Adrenal gland (tissue), 5 donors: Measurements from ENCODE around the gene SAT2.

Experiments used
- POLR2A ChIP-seq, 2 donors: fragments of 450-650 bp; IDR thresholded peaks; one replicate each; pipeline ENCODE4 v1.6.1; 2017; ENCODE audit warnings: antibody characterized with exemption in 2 of 2, mild to moderate bottlenecking in 2 of 2, moderate library complexity in 1 of 2
- TF ChIP-seq, protein P1 (sequence below), 6 experiments: fragments of 450-650 bp in 4 of 6; fragments of 200-600 bp in 2 of 6; sonication (generic) in 1 of 6; IDR thresholded peaks; 1 replicate in 5 of 6; 2 replicates in 1 of 6; pipeline versions ENCODE4 v1.5.1 to v1.8.0; 2016 to 2021; ENCODE audit warnings: antibody characterized with exemption in 6 of 6, mild to moderate bottlenecking in 2 of 6, moderate library complexity in 1 of 6
- donor health status: DM: no; HTN: no; CAD: no.

DNA sequence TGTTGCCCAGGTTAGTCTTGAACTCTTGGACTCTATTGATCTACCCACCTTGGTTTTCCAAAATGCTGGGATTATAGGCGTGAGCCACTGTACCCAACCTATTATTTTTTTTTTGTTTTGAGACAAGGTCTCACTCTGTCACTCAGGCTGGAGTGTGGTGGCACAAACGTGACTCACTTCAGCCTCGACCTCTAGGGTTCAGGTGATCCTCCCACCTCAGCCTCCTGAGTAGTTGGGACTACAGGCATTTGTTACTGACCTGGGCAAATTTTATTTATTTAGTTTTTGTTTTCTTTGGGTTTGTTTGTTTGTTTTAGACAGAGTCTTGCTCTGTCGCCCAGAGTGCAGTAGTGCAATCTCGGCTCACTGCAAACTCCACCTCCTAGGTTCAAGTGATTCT lies 4.0 kb downstream of the SAT2 start:
- TF ChIP-seq, protein P1, sequence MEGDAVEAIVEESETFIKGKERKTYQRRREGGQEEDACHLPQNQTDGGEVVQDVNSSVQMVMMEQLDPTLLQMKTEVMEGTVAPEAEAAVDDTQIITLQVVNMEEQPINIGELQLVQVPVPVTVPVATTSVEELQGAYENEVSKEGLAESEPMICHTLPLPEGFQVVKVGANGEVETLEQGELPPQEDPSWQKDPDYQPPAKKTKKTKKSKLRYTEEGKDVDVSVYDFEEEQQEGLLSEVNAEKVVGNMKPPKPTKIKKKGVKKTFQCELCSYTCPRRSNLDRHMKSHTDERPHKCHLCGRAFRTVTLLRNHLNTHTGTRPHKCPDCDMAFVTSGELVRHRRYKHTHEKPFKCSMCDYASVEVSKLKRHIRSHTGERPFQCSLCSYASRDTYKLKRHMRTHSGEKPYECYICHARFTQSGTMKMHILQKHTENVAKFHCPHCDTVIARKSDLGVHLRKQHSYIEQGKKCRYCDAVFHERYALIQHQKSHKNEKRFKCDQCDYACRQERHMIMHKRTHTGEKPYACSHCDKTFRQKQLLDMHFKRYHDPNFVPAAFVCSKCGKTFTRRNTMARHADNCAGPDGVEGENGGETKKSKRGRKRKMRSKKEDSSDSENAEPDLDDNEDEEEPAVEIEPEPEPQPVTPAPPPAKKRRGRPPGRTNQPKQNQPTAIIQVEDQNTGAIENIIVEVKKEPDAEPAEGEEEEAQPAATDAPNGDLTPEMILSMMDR (IDR thresholded peaks at IDR 0.05) = no peak
- TF ChIP-seq POLR2A (IDR thresholded peaks at IDR 0.05) = no peak
